Keratinocyte (primary cell): ENCODE data around the gene LHFPL3.

Experiments used
- EZH2 ChIP-seq: IDR thresholded peaks from one replicate; pipeline ENCODE4 v1.6.1; 2012; ENCODE audit warnings: inconsistent platforms, mild to moderate bottlenecking, low read length, moderate library complexity
- TF ChIP-seq, protein P1 (sequence below), 3 experiments: IDR thresholded peaks in 1 of 3; conservative IDR thresholded peaks in 1 of 3; optimal IDR thresholded peaks in 1 of 3; 2 replicates in 2 of 3; 3 replicates in 1 of 3; pipeline versions ENCODE3 to v1.5.1; 2011; ENCODE audit warnings: low read length in 3 of 3, mild to moderate bottlenecking in 3 of 3, moderate library complexity in 2 of 3, control low read depth in 1 of 3, inconsistent platforms in 1 of 3; ENCODE audit not compliant: insufficient read depth in 2 of 3; ENCODE audit errors: extremely low read depth in 1 of 3

DNA sequence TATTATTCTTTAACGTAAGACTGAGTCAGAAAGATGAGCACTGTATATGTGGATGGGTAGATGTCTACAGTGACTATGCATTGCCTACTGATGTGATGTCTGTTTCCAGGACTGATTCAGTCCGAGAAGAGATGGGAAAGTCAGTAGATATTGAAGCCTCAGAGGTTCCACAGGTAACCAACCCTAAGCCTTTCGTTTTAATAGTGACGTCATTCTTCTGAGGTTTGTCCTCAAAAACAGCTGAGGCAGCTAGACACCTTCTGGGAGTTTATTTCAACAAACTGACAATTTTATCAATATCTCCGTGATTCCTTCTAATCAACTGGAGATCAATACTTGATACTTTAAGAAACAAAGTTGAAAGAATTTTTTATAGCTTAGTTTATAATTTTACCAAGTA is 171.6 kb downstream of the LHFPL3 start:
- TF ChIP-seq, protein P1, sequence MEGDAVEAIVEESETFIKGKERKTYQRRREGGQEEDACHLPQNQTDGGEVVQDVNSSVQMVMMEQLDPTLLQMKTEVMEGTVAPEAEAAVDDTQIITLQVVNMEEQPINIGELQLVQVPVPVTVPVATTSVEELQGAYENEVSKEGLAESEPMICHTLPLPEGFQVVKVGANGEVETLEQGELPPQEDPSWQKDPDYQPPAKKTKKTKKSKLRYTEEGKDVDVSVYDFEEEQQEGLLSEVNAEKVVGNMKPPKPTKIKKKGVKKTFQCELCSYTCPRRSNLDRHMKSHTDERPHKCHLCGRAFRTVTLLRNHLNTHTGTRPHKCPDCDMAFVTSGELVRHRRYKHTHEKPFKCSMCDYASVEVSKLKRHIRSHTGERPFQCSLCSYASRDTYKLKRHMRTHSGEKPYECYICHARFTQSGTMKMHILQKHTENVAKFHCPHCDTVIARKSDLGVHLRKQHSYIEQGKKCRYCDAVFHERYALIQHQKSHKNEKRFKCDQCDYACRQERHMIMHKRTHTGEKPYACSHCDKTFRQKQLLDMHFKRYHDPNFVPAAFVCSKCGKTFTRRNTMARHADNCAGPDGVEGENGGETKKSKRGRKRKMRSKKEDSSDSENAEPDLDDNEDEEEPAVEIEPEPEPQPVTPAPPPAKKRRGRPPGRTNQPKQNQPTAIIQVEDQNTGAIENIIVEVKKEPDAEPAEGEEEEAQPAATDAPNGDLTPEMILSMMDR (optimal IDR thresholded peaks at IDR 0.05 in 1 of 3, IDR thresholded peaks at IDR 0.05 in 1 of 3, conservative IDR thresholded peaks at IDR 0.05 in 1 of 3; ENCODE audit: extremely low read depth in 1 of 3, insufficient read depth in 2 of 3, low read length in 3 of 3): no peak
- TF ChIP-seq EZH2: no peak
